GM23248 (cell line): ENCODE data around the gene TMEM184B. TPM values are rescaled to one million over a fixed set of nuclear protein-coding genes. Genes with fewer than 3 reads are reported as not detected.
"Not testable (repeated sequence)": the region's sequence is repeated elsewhere in the genome, so short reads cannot be mapped to it uniquely, and the experiment has no call there.

Experiments
- DNase-seq: peaks from one replicate; pipeline ENCODE4 v3.0.0-alpha.2; 2015
- H2AFZ ChIP-seq: fragments of 200-600 bp; sonication (generic); 2 replicates; pipeline ENCODE4 v1.6.1; 2016; ENCODE audit warnings: antibody characterized with exemption
- H3F3A ChIP-seq: fragments of 200-600 bp; sonication (generic); 2 replicates; pipeline ENCODE4 v1.6.1; 2016; ENCODE audit warnings: mild to moderate bottlenecking, antibody characterized with exemption, mixed run types; ENCODE audit not compliant: insufficient read depth
- H3K27ac ChIP-seq: fragments of 200-600 bp; sonication (generic); 2 replicates; pipeline ENCODE4 v1.5.1; 2016; ENCODE audit warnings: mild to moderate bottlenecking
- H3K27me3 ChIP-seq: fragments of 200-600 bp; sonication (generic); replicated peaks from 2 replicates; pipeline ENCODE4 v1.6.1; 2016; ENCODE audit warnings: mild to moderate bottlenecking; ENCODE audit not compliant: insufficient read depth
- H3K36me3 ChIP-seq: fragments of 200-600 bp; sonication (generic); 2 replicates; pipeline ENCODE4 v1.6.1; 2016; ENCODE audit warnings: low read depth, mild to moderate bottlenecking
- H3K4me1 ChIP-seq: fragments of 200-600 bp; sonication (generic); 2 replicates; pipeline ENCODE4 v1.6.1; 2016; ENCODE audit warnings: mild to moderate bottlenecking; ENCODE audit not compliant: insufficient read depth
- H3K4me2 ChIP-seq: fragments of 200-600 bp; sonication (generic); one replicate; pipeline ENCODE4 v1.6.1; 2016; ENCODE audit warnings: mild to moderate bottlenecking; ENCODE audit not compliant: unreplicated experiment
- H3K4me3 ChIP-seq: fragments of 200-600 bp; sonication (generic); 2 replicates; pipeline ENCODE4 v1.5.1; 2016; ENCODE audit warnings: mild to moderate bottlenecking
- H3K79me2 ChIP-seq: fragments of 200-600 bp; sonication (generic); 2 replicates; pipeline ENCODE4 v1.6.1; 2016; ENCODE audit warnings: mild to moderate bottlenecking; ENCODE audit not compliant: insufficient read depth
- H3K9ac ChIP-seq: fragments of 200-600 bp; sonication (generic); 2 replicates; pipeline ENCODE4 v1.6.1; 2016; ENCODE audit warnings: mild to moderate bottlenecking
- H3K9me2 ChIP-seq: fragments of 200-600 bp; sonication (generic); 2 replicates; pipeline ENCODE4 v1.6.1; 2016; ENCODE audit warnings: mixed run types, mild to moderate bottlenecking, moderate library complexity; ENCODE audit not compliant: insufficient read depth
- H3K9me3 ChIP-seq: fragments of 200-600 bp; sonication (generic); one replicate; pipeline ENCODE4 v1.6.1; 2017; ENCODE audit warnings: low read depth
- H4K20me1 ChIP-seq: fragments of 200-600 bp; sonication (generic); 2 replicates; pipeline ENCODE4 v1.6.0; 2016; ENCODE audit not compliant: insufficient read depth
- EZH2 ChIP-seq: fragments of 200-600 bp; sonication (generic); IDR thresholded peaks from 2 replicates; pipeline ENCODE4 v1.6.1; 2018; ENCODE audit warnings: antibody characterized with exemption, mild to moderate bottlenecking; ENCODE audit not compliant: insufficient read depth, poor library complexity, severe bottlenecking
- EZH2phosphoT487 ChIP-seq: fragments of 200-600 bp; sonication (generic); IDR thresholded peaks from 2 replicates; pipeline ENCODE4 v1.6.1; 2018; ENCODE audit warnings: antibody characterized with exemption, moderate library complexity, mild to moderate bottlenecking, low read depth; ENCODE audit not compliant: insufficient read depth
- WGBS, 2 experiments: methylation state at CpG; one replicate each; pipeline ENCODE4 v1.1.6; 2015 to 2017; ENCODE audit warnings: low lambda C conversion rate in 2 of 2, low coverage in 1 of 2; ENCODE audit errors: missing lambda C conversion rate in 2 of 2; 5-methylcytosine and 5-hydroxymethylcytosine counted together
- in situ Hi-C: fragments of 300-500 bp; cut with MboI; formaldehyde crosslinking; loops from 2 replicates; pipeline ENCODE4 v1.15.0; 2020
- polyA plus RNA-seq: library from polyadenylated mRNA; unstranded; fragments of >200 nt; fragmentation: Nextera tagmentation; extraction: Ambion mirVana; gene quantifications from 2 replicates; pipeline ENCODE4 v1.2.1, GENCODE V29; 2016
- total RNA-seq: library from RNA; depleted of rRNA; stranded (reverse); fragments of >200 nt; shearing (Covaris generic); gene quantifications from 2 replicates; pipeline ENCODE4 v1.2.3, GENCODE V29; 2014

The TMEM184B gene
- total and polyA plus RNA-seq, 2 experiments from 2014 or later = 83.7 to 91.0 TPM

DNA sequence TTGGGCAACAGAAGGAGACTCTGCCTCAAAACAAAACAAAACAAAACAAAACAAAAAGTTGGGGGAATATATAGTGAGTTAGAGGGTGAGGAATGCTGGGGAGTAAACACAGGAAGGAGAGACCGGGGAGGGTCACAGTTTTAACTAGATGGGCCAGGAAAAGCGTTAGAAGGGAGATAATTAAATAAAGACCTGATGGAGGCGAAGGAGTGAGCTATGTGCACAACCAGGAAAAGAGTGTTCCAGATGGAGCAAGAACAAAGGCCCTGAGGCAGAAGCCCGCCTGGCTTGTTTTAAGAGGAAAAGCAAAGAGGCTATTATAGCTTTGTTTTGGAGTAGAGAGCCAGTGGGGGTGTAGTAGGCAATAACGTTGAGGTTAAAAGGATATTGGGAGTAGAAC is 86.4 kb downstream of the TMEM184B start:
- TF ChIP-seq EZH2 (no peak), EZH2phosphoT487 (no peak)
- no peaks in the 10 kb centered on the region for H3K36me3 ChIP-seq
- DNase-seq = no peak
- no peaks in the 10 kb centered on the region for H3K4me1 ChIP-seq
- peak overlapping the region; percentile 41; the same call in 1 of the 2 replicates for H2AFZ ChIP-seq
- H3K79me2 ChIP-seq = no peaks in the 10 kb centered on the region
- H4K20me1 ChIP-seq = no peaks in the 10 kb centered on the region
- no peak overlapping the region for H3K4me2 ChIP-seq
- no peaks in the 10 kb centered on the region for H3K27me3 ChIP-seq
- no peaks in the 10 kb centered on the region for H3K9me3 ChIP-seq
- H3K4me3 ChIP-seq = no peak overlapping the region
- H3K9ac ChIP-seq = no peak overlapping the region
- 33 to 37% methylated on average over 5 of the region's 5 CpGs for WGBS, 2 experiments
- in situ Hi-C loops = no loop called here
- no peaks in the 10 kb centered on the region for H3F3A ChIP-seq
- H3K9me2 ChIP-seq = no peaks in the 10 kb centered on the region
- no peak overlapping the region for H3K27ac ChIP-seq

DNA sequence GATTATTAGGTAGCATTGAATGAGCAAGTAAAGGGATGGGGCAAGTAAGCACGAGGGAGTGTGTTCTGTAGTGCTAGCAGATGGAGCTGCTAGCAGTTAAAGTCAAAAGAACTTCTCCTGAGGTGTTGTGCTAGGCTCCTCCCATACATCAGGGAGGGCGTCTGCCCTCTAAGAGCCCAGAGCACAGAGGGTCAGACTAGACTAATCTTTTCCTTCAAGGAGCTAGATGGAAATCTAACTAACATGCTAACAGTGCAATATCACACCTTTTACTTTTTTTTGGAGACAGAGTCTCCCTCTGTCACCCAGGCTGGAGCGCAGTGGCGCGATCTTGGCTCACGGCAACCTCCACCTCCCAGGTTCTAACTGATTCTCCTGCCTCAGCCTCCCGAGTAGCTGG is 88.0 kb downstream of the TMEM184B start:
- Histone ChIP-seq H3K9me2 (no peaks in the 10 kb centered on the region), H3K9ac (no peak overlapping the region), H3K27me3 (no peaks in the 10 kb centered on the region), H2AFZ (no peak overlapping the region), H3K36me3 (no peaks in the 10 kb centered on the region), H3K4me3 (no peak overlapping the region), H3K79me2 (no peaks in the 10 kb centered on the region), H3K4me2 (no peak overlapping the region), H4K20me1 (no peaks in the 10 kb centered on the region), H3K9me3 (no peaks in the 10 kb centered on the region), H3F3A (peaks cover 14% of the 10 kb centered on the region), H3K4me1 (peaks cover 15% of the 10 kb centered on the region), H3K27ac (no peak overlapping the region)
- in situ Hi-C loops = no loop called here
- DNase-seq = no peak
- 62 to 64% methylated on average over 7 of the region's 7 CpGs for WGBS, 2 experiments
- TF ChIP-seq EZH2phosphoT487 = no peak
- no peak for TF ChIP-seq EZH2

DNA sequence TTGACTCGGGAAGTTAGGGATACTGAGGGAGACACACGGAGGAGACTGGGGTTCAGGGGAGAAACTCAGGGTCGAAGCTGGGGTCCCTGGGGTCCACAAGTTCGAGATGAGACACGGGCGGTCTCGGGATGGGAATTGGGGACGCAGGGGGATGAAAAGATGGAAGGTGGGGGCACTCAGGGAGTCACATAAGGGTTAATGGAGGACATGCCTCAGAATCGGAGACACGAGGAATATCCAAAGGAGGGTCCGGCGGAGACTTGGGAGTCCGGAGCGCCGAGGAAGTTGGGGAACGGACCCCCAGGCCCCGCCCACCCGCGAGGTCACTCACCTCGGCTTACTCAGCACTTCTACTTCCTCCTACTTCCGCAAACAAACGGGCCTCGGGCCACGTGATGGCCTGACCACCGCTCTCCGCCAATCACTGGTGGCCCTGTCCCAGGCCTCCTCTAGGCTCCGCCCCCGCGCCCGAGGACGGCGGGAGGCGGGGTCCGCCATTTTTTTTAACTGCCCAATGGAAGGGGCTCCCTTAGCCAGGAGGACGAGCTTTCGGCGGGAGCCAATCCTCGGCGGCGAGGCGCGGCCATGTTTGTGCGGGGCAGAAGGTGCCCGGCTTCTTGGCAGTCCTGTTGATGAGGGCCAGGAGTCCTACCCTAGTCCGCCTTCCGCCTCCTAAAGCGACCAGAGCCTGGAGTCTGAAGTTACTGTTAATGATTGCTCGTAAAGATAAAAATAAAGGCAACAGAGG is 91.2 kb downstream of the TMEM184B start, which contains the start of gene PLA2G6:
TSS of gene PLA2G6 (minus strand) at position 378 of the 748 bp plus-strand sequence. CDS start 12,404 bp downstream, outside the sequence.
- WGBS, 2 experiments = 3 to 5% methylated on average over 37 to 47 of the region's 48 CpGs
- in situ Hi-C loops = no loop called here

DNA sequence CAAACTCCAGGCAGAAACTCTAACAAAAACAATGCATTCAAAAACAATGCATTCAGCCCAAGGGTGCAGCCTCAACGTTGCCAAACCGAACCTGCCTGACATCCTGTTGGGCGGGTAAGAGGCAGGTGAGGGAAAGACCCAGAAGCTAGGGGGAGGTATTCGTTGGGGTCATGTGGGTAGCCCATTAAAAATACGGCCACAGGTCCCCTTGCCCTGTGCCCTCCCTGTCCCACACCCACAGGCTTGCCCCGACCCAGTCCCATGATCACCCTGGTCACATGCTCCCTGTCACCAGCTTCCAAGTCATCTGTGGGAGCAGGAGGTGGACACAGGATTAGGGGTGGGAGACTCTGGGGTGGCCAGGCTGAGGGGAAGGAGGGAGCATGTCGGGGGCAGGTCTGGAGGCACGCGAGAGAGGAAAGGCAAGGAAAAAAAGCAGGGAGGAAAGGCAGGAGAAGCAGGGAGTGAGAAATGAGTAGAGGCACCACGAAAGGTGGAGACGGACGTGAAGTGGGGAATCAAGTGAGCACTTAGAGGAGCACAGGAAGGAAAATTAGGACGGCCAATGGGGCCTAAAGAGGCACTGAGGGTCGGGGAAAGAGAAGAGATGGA is 91.9 kb downstream of the TMEM184B start:
- in situ Hi-C loops = no loop called here
- Histone ChIP-seq H3K36me3 (no peaks in the 10 kb centered on the region), H3K27ac (peak overlapping the region; percentile 88), H3F3A (peaks cover 35% of the 10 kb centered on the region), H3K9ac (peak overlapping the region; percentile 90), H2AFZ (peak overlapping the region; percentile 73), H3K27me3 (no peaks in the 10 kb centered on the region), H3K79me2 (no peaks in the 10 kb centered on the region), H3K4me1 (peaks cover 36% of the 10 kb centered on the region), H4K20me1 (no peaks in the 10 kb centered on the region), H3K4me2 (peak overlapping the region; percentile 74), H3K9me2 (no peaks in the 10 kb centered on the region), H3K4me3 (peak overlapping the region; percentile 76), H3K9me3 (no peaks in the 10 kb centered on the region)
- TF ChIP-seq EZH2 (no peak), EZH2phosphoT487 (no peak)
- 13% methylated on average over 14 of the region's 14 CpGs for WGBS, 2 experiments
- peak; percentile 33 for DNase-seq

More for the DNA sequence above, 91.2 kb downstream of the TMEM184B start, which contains the start of gene PLA2G6:
- no peaks in the 10 kb centered on the region for H3K79me2 ChIP-seq
- peak within 1 kb of the TSS; percentile 74 for H3K4me2 ChIP-seq
- DNase-seq = peak; percentile 100
- no peaks in the 10 kb centered on the region for H3K9me3 ChIP-seq
- H3K9ac ChIP-seq = peak within 1 kb of the TSS; percentile 90
- no peaks in the 10 kb centered on the region for H3K9me2 ChIP-seq
- no peaks in the 10 kb centered on the region for H3K27me3 ChIP-seq
- H3K36me3 ChIP-seq = no peaks in the 10 kb centered on the region
- H3K4me1 ChIP-seq = peaks cover 36% of the 10 kb centered on the region
- H4K20me1 ChIP-seq = no peaks in the 10 kb centered on the region
- H3K4me3 ChIP-seq = peak within 1 kb of the TSS; percentile 76
- H2AFZ ChIP-seq = peak within 1 kb of the TSS; percentile 90
- H3K27ac ChIP-seq = peak within 1 kb of the TSS; percentile 88
- peaks cover 35% of the 10 kb centered on the region for H3F3A ChIP-seq
- TF ChIP-seq EZH2phosphoT487 (no peak), EZH2 (no peak)

DNA sequence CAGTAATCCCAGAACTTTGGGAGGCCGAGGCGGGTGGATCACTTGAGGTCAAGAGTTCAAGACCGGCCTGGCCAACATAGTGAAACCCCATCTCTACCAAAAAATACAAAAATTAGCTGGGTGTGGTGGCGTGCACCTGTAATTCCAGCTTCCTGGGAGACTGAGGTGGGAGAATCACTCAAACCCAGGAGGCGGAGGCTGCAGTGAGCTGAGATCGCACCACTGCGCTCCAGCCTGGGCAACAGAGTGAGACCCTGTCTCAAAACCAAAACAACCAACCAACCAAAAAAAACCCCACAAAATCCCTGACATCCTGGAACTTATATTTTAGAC is 94.2 kb downstream of the TMEM184B start:
- H3K9me2 ChIP-seq, in situ Hi-C loops, H3K27me3 ChIP-seq, DNase-seq, H3K4me3 ChIP-seq, H3K36me3 ChIP-seq, H3K4me2 ChIP-seq, H3K9me3 ChIP-seq, H3K79me2 ChIP-seq, H2AFZ ChIP-seq, H4K20me1 ChIP-seq, H3K9ac ChIP-seq: not testable (repeated sequence)
- Histone ChIP-seq H3K4me1 (peaks cover 36% of the 10 kb centered on the region), H3F3A (peaks cover 35% of the 10 kb centered on the region), H3K27ac (peak overlapping the region; percentile 73)
- WGBS, 2 experiments = 96 to 97% methylated on average over 7 of the region's 7 CpGs
